Testis (tissue), 2 donors: ENCODE data around the gene EFEMP2.

Source experiments
- POLR2A ChIP-seq: fragments of 450-650 bp; IDR thresholded peaks from one replicate; pipeline ENCODE4 v1.6.1; 2017; ENCODE audit warnings: antibody characterized with exemption, mild to moderate bottlenecking, moderate library complexity
- TF ChIP-seq, protein P1 (sequence below), 3 experiments: fragments of 450-650 bp in 2 of 3; fragments of 200-600 bp in 1 of 3; sonication (generic) in 1 of 3; IDR thresholded peaks; one replicate each; pipeline ENCODE4 v1.5.1; 2016 to 2019; ENCODE audit warnings: antibody characterized with exemption in 3 of 3, mild to moderate bottlenecking in 2 of 3, moderate library complexity in 1 of 3

DNA sequence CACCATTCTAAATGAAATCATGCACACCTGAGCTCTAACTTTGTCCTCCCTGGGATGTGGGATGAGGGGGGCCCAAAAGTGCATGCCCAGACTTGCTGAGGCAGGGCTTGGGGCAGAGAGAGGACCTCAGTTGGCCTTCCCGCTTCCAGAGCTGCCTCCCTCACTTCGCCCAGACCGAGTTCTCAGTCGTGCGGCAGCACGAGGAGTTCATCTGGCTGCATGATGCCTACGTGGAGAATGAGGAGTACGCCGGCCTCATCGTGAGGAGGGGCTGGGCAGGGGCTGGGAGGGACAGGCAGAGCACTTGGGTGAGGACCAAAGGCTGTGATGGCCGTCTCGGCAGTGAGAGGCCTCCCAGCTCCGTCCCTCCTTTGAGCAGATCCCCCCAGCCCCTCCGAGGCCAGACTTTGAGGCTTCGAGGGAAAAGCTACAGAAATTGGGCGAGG lies 22.8 kb downstream of the EFEMP2 start:
- TF ChIP-seq, protein P1, sequence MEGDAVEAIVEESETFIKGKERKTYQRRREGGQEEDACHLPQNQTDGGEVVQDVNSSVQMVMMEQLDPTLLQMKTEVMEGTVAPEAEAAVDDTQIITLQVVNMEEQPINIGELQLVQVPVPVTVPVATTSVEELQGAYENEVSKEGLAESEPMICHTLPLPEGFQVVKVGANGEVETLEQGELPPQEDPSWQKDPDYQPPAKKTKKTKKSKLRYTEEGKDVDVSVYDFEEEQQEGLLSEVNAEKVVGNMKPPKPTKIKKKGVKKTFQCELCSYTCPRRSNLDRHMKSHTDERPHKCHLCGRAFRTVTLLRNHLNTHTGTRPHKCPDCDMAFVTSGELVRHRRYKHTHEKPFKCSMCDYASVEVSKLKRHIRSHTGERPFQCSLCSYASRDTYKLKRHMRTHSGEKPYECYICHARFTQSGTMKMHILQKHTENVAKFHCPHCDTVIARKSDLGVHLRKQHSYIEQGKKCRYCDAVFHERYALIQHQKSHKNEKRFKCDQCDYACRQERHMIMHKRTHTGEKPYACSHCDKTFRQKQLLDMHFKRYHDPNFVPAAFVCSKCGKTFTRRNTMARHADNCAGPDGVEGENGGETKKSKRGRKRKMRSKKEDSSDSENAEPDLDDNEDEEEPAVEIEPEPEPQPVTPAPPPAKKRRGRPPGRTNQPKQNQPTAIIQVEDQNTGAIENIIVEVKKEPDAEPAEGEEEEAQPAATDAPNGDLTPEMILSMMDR (IDR thresholded peaks at IDR 0.05), result no peak
- no peak for TF ChIP-seq POLR2A
